Measurements from ENCODE around the gene OGDH. TPM values are rescaled to one million over a fixed set of nuclear protein-coding genes. Genes with fewer than 3 reads are reported as not detected.
A peak's percentile ranks its signal among the peaks of the same experiment; 100 is the strongest.

Gene OGDH
- total RNA-seq, 1 donor from 2014 or later: 62.0 TPM

DNA sequence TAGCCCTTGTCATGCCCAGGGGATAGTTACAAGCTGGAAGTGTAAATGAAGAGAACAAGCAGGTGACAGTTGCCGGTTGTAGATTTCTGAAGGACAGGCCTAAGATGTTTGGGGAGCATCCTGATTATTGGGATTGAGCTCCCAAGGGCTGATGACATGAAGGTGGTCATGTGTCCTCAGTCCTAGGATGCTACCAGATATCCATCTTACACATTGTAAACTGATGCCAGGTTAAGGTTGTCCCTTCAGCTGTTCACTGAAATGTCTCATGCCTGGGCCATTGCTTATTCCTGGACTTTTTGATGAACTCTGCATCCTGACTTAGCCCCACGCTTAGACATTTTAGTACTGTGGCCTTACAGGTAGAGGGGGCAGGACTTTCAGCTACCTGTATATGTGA lies 143.6 kb downstream of the OGDH start:
- no peak for DNase-seq (ENCODE audit: low read depth)
- TF ChIP-seq, protein P1, sequence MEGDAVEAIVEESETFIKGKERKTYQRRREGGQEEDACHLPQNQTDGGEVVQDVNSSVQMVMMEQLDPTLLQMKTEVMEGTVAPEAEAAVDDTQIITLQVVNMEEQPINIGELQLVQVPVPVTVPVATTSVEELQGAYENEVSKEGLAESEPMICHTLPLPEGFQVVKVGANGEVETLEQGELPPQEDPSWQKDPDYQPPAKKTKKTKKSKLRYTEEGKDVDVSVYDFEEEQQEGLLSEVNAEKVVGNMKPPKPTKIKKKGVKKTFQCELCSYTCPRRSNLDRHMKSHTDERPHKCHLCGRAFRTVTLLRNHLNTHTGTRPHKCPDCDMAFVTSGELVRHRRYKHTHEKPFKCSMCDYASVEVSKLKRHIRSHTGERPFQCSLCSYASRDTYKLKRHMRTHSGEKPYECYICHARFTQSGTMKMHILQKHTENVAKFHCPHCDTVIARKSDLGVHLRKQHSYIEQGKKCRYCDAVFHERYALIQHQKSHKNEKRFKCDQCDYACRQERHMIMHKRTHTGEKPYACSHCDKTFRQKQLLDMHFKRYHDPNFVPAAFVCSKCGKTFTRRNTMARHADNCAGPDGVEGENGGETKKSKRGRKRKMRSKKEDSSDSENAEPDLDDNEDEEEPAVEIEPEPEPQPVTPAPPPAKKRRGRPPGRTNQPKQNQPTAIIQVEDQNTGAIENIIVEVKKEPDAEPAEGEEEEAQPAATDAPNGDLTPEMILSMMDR (conservative IDR thresholded peaks at IDR 0.05; ENCODE audit: low read depth, low read length): no peak
- H3K4me3 ChIP-seq (ENCODE audit: low read depth, low read length): peak overlapping the region; percentile 88

DNA sequence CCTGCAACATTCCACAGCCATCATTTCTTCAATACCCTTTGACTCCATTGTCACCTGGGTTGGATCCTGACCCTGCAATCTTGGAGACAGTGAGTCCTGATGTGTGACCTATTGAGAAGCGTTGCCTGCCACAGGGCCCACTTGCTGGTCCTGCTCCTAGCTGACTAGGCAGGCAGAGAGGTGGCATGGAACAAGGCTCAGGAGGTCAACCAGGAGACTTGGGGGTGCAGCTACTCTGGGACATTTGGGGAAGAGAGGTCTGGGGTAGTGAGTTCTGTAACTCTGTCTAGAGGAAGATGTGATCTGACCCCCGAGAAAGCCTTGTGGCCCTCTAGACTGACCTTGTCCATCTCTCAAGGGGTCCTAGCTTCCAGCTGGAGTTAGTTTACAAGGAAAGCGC lies 144.0 kb downstream of the OGDH start:
- TF ChIP-seq, protein P1 (conservative IDR thresholded peaks at IDR 0.05; ENCODE audit: low read depth, low read length): no peak
- peak overlapping the region; percentile 88 for H3K4me3 ChIP-seq (ENCODE audit: low read depth, low read length)
- no peak for DNase-seq (ENCODE audit: low read depth)

DNA sequence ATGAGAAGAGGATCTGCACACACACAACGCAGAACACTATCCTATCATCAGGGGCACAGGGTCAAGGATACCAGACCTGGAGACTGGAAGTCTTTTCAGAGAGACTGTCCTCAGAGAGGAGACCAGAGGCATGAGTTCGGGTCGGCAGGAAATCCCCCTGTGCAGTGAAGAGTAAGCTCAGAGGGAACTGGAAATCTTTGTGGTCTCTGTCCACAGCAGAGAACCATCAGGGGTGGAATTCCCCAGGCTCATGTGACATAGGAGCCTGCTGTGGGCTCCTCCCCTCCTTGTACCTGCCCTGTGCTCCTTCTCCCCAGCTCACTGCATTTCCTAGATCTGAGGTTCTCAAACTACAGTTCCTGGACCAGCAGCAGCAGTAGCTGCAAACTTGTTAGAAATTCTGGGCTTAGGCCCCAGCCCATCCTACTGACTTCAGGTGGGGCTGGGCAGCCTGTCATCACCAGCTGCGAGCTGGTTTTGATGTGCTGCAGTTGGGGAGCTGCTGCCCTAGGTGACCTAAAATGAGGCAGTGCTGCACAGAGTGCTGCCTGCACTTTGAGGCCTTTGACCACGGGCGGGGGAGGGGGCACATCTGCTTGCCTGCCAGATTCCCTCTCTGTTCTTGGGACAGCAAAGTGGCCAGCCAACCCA lies 144.6 kb downstream of the OGDH start:
- peak; percentile 47 for DNase-seq (ENCODE audit: low read depth)
- TF ChIP-seq, protein P1 (conservative IDR thresholded peaks at IDR 0.05; ENCODE audit: low read depth, low read length): no peak
- no peak overlapping the region for H3K4me3 ChIP-seq (ENCODE audit: low read depth, low read length)

DNA sequence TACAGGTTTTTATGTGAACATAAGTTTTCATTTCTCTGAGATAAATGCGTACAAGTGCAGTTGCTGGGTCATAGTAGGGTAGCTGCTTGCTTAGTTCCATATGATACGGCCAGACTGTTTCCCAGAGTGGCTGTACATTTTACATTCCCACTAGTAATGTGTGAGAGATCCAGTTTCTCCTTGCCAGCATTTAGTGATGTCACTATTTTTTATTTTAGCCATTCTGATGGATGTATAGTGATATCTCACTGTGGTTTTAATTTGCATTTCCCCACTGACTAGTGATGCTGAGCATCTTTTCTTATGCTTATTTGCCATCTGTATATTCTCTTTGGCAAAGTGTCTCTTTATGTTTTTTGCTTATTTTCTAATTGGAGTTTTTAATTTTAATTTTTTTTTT lies 146.4 kb downstream of the OGDH start:
- H3K4me3 ChIP-seq (ENCODE audit: low read depth, low read length): no peak overlapping the region
- DNase-seq (ENCODE audit: low read depth): no peak
- TF ChIP-seq, protein P1 (conservative IDR thresholded peaks at IDR 0.05; ENCODE audit: low read depth, low read length): no peak

DNA sequence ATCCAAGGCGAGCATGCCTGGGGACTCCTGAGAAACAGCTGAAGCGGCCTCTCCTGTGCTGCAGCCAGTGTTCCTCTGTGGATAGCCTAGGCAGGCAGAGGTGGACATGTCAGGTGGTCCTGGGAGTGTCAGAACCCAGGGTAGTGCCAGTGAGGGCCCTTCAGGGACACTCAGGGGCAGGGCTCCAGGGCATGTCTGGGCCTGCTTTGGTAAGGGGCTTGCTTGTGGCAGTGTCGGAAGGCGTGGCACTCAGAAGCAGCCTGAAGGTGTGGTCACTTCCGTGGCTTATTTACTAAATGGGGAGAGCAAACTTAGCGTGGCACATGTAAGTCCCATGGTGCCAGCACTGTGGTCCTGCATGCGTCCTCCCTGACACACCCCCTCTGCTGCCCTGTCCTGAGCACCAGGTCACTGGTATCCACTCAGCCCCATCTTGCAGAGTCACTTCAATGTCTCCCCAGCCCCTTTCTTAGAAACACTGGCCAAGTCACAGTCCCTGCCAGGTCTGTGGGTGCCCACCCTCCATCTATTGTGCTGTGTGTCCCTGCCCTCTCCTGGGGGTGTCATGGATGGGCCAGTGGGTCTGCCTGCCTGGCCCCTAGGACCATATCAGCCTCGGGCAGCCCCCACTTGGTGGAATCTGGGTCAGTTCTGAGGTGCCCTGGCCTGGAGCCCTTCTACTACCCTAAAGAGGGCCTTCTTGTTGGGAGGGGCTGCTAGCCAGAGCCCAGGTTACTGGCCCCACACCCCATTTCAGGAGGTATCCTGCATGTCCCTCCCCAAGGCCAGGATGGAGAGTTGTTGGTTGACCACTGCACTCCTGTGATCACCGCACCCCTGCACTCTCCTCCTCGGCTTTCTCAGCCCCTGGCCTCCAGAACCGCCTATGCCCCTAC lies 148.6 kb downstream of the OGDH start:
- no peak for DNase-seq (ENCODE audit: low read depth)
- H3K4me3 ChIP-seq (ENCODE audit: low read depth, low read length): no peak overlapping the region
- TF ChIP-seq, protein P1 (conservative IDR thresholded peaks at IDR 0.05; ENCODE audit: low read depth, low read length): no peak

DNA sequence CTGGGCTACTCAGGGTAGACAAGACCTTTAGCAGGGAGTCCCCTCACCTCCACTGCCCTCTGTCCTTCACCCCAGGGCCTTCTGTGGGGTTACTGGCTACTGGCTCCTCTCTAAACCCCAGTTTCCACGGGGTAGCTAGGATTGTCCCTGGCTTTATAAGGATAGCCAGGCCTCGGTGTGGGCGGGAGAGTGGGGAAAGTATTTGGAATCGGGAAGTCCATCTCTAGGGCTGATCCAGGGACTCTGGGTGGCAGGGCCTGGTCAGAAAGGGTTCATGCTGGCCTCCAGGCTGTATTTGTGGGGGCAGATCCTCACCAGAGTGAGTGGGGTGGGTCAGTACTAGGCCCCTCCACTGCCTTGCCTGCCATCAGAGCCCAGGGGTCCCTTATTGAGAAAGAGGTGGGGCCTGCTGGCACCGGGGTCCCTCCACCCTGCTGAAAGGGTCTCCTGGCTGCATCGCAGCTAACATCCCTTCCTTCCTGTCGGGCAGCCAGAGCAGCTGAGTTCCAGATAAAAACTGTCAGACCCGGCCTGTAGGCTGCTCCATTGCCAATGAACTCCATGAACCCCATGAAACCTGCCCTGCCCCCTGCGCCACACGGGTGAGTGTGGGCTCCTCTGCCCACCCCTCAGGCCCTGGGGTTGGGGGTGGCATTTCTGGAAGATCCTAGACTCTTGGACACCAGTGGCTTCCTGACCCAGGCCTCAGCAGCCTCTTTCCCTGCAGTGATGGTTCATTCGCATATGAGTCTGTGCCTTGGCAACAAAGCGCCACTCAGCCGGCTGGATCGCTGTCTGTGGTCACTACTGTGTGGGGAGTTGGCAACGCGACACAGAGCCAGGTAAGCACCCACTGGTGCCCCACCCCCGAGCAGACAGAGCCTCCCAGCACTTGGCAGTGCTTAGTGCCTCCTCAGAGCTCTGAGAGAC lies 149.5 kb downstream of the OGDH start:
- TF ChIP-seq, protein P1 (conservative IDR thresholded peaks at IDR 0.05; ENCODE audit: low read depth, low read length): no peak
- no peak overlapping the region for H3K4me3 ChIP-seq (ENCODE audit: low read depth, low read length)
- DNase-seq (ENCODE audit: low read depth): no peak

Measured in epithelial cell of proximal tubule (primary cell).